ENCODE results near the gene PPIL4. TPM values are rescaled to one million over a fixed set of nuclear protein-coding genes. Genes with fewer than 3 reads are reported as not detected.

PPIL4 gene
- total RNA-seq, 2 donors from 2014 or later: 20.2 to 33.8 TPM

GRCh38 chr6:149474108-149474935 lies 71.5 kb downstream of the PPIL4 start:
- no peak for ATAC-seq (ENCODE audit: insufficient number of reproducible peaks, low FRiP score, low read depth)
- Histone ChIP-seq H3K27ac (no peak overlapping the region), H3K4me1 (ENCODE audit: control insufficient read depth in 1 of 2, low read depth in 2 of 2) (peaks cover 0 to 7% of the 10 kb centered on the region in 2 donors), H3K27me3 (replicated peaks; ENCODE audit: insufficient read depth) (no peaks in the 10 kb centered on the region), H3K36me3 (no peaks in the 10 kb centered on the region), H3K9me3 (no peaks in the 10 kb centered on the region), H3K4me3 (no peak overlapping the region)
- DNase-seq (ENCODE audit: low spot score): no peak
- no peak for TF ChIP-seq CTCF (IDR thresholded peaks at IDR 0.05)

- Histone ChIP-seq H3K9me3 (no peaks in the 10 kb centered on the region), H3K36me3 (no peaks in the 10 kb centered on the region), H3K4me3 (peak overlapping the region; percentile 38), H3K27ac (no peak overlapping the region), H3K27me3 (replicated peaks; ENCODE audit: insufficient read depth) (no peaks in the 10 kb centered on the region), H3K4me1 (ENCODE audit: control insufficient read depth in 1 of 2, low read depth in 2 of 2) (peaks cover 0 to 7% of the 10 kb centered on the region in 2 donors)
- ATAC-seq (ENCODE audit: insufficient number of reproducible peaks, low FRiP score, low read depth): no peak
- no peak for TF ChIP-seq CTCF (IDR thresholded peaks at IDR 0.05)
- DNase-seq (ENCODE audit: low spot score): no peak
Observed at GRCh38 chr6:149473080-149474052, 72.5 kb downstream of the PPIL4 start.

- TF ChIP-seq CTCF (IDR thresholded peaks at IDR 0.05): no peak
- ATAC-seq (ENCODE audit: insufficient number of reproducible peaks, low FRiP score, low read depth) (no peak), DNase-seq (ENCODE audit: low spot score) (no peak)
- no peaks in the 10 kb centered on the region for H3K27me3 ChIP-seq (replicated peaks; ENCODE audit: insufficient read depth)
- H3K4me1 ChIP-seq (ENCODE audit: control insufficient read depth in 1 of 2, low read depth in 2 of 2): peaks cover 0 to 7% of the 10 kb centered on the region in 2 donors
- no peaks in the 10 kb centered on the region for H3K9me3 ChIP-seq
- no peaks in the 10 kb centered on the region for H3K36me3 ChIP-seq
- no peak overlapping the region for H3K27ac ChIP-seq
- no peak overlapping the region for H3K4me3 ChIP-seq
Observed at GRCh38 chr6:149472241-149472640, 73.6 kb downstream of the PPIL4 start.

GRCh38 chr6:149471801-149472200 lies 74.0 kb downstream of the PPIL4 start:
- Histone ChIP-seq H3K27ac (no peak overlapping the region), H3K4me3 (no peak overlapping the region), H3K9me3 (no peaks in the 10 kb centered on the region), H3K36me3 (no peaks in the 10 kb centered on the region), H3K27me3 (replicated peaks; ENCODE audit: insufficient read depth) (no peaks in the 10 kb centered on the region), H3K4me1 (ENCODE audit: control insufficient read depth in 1 of 2, low read depth in 2 of 2) (peaks cover 0 to 7% of the 10 kb centered on the region in 2 donors)
- ATAC-seq (ENCODE audit: insufficient number of reproducible peaks, low FRiP score, low read depth) (no peak), DNase-seq (ENCODE audit: low spot score) (no peak)
- no peak for TF ChIP-seq CTCF (IDR thresholded peaks at IDR 0.05)

GRCh38 chr6:149470948-149471347 lies 74.9 kb downstream of the PPIL4 start:
- Histone ChIP-seq H3K4me3 (no peak overlapping the region), H3K27me3 (replicated peaks; ENCODE audit: insufficient read depth) (no peaks in the 10 kb centered on the region), H3K27ac (no peak overlapping the region), H3K9me3 (no peaks in the 10 kb centered on the region), H3K36me3 (no peaks in the 10 kb centered on the region), H3K4me1 (ENCODE audit: control insufficient read depth in 1 of 2, low read depth in 2 of 2) (peaks cover 0 to 7% of the 10 kb centered on the region in 2 donors)
- DNase-seq (ENCODE audit: low spot score): no peak
- ATAC-seq (ENCODE audit: insufficient number of reproducible peaks, low FRiP score, low read depth): no peak
- TF ChIP-seq CTCF (IDR thresholded peaks at IDR 0.05): no peak
